Measurements from ENCODE around the gene LHX1. TPM values are rescaled to one million over a fixed set of nuclear protein-coding genes. Genes with fewer than 3 reads are reported as not detected.

Gene LHX1
- total and polyA plus RNA-seq, 4 donors = not detected

GRCh38 chr17:36928471-36929345 lies 8.6 kb upstream of the LHX1 start:
- no peak overlapping the region for H3K9ac ChIP-seq (ENCODE audit: low read depth in 1 of 2, low read length in 2 of 2)
- H3K36me3 ChIP-seq (ENCODE audit: control insufficient read depth in 4 of 4, insufficient read depth in 3 of 4, low read depth in 1 of 4, low read length in 3 of 4) = no peaks in the 10 kb centered on the region
- H3K27ac ChIP-seq (ENCODE audit: low read depth in 1 of 2, low read length in 2 of 2) = no peak overlapping the region
- WGBS = 43% methylated on average over 13 of the region's 13 CpGs
- peaks cover 5 to 17% (median 7%) of the 10 kb centered on the region in 4 donors for H3K4me1 ChIP-seq (ENCODE audit: control insufficient read depth in 4 of 4, insufficient read depth in 4 of 4, low read length in 3 of 4)
- TF ChIP-seq RAD21 (IDR thresholded peaks at IDR 0.05) (no peak), EGR1 (IDR thresholded peaks at IDR 0.05; ENCODE audit: low read depth in 2 of 2) (no peak), FOXA2 (IDR thresholded peaks at IDR 0.05) (no peak), ZBTB33 (IDR thresholded peaks at IDR 0.05) (no peak), NR2F2 (IDR thresholded peaks at IDR 0.05) (no peak), MAX (IDR thresholded peaks at IDR 0.05) (no peak), YY1 (IDR thresholded peaks at IDR 0.05) (no peak), ATF3 (IDR thresholded peaks at IDR 0.05) (no peak), CTCF (IDR thresholded peaks at IDR 0.05; ENCODE audit: low read depth, low read length, missing input control) (no peak), REST (IDR thresholded peaks at IDR 0.05) (no peak), FOXA1 (IDR thresholded peaks at IDR 0.05) (no peak), HNF4A (conservative IDR thresholded peaks at IDR 0.05) (no peak), SP1 (IDR thresholded peaks at IDR 0.05) (no peak), JUND (IDR thresholded peaks at IDR 0.05) (no peak), GABPA (IDR thresholded peaks at IDR 0.05 in 1 of 2, conservative IDR thresholded peaks at IDR 0.05 in 1 of 2) (no peak), HNF4G (IDR thresholded peaks at IDR 0.05) (no peak)
- no peak overlapping the region for H3K4me3 ChIP-seq (ENCODE audit: low read depth in 1 of 3, low read length in 3 of 3)
- no peaks in the 10 kb centered on the region for H3K9me3 ChIP-seq (ENCODE audit: control insufficient read depth in 4 of 4, low read length in 3 of 4)
- peaks cover 3 to 38% (median 18%) of the 10 kb centered on the region in 4 donors for H3K27me3 ChIP-seq (ENCODE audit: control insufficient read depth in 4 of 4, insufficient read depth in 4 of 4, low read length in 3 of 4)
- DNase-seq (ENCODE audit: low spot score) = no peak
